ENCODE measurements around the gene NOTCH1. TPM values are rescaled to one million over a fixed set of nuclear protein-coding genes. Genes with fewer than 3 reads are reported as not detected.

NOTCH1 gene
- total and polyA plus RNA-seq, 11 donors, result 8.0 to 47.3 (median 20.3) TPM

DNA sequence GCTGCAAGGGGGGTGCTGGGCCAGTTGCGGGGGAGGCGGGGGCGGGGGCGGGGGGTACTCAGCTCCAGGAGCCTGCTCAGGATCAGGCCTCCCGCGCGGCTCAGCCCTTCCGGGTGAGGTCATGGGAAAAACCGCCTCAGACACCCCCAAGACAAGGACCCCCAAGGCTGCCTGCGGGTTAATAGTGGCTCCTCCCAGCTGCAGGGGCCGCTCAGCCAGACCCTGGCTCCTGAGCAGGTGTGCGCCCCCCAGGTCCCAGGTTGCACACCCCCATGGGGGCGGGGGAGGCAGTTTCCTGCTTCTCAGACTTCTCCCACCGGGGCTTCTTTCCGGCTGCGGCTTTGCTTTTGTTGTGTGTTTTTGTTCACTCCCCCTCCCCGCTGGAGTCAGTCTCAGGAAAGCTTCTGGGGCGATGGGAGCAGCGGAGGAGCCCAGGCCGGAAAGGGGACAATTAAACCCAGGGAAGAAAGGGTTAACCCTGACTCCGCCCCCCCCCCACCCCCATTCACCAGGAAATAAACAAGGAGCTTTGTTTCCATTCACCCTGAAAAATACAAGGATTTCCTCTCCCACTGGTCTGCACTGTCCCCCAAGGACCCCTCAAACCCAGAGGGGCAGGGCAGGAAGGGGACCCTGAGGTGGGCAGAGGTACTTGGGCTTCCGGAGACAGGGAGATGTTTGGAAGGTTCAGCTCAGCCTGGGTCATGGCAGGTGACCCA lies 42.3 kb upstream of the NOTCH1 start:
- H3K27me3 ChIP-seq, result no peaks in the 10 kb centered on the region
- peak overlapping the region in 7 of 12 donors; percentile 0 to 29 (median 10) for H3K4me3 ChIP-seq
- no peaks in the 10 kb centered on the region for H3K9me3 ChIP-seq
- peak in 1 of 4 donors; percentile 14 for ATAC-seq
- DNase-seq, result peak in 3 of 5 donors; percentile 52 to 74 (median 60)
- H3K4me1 ChIP-seq, result peaks cover 5 to 80% (median 61%) of the 10 kb centered on the region in 12 donors
- no peaks in the 10 kb centered on the region for H3K36me3 ChIP-seq
- intact Hi-C loops (cut with DNase I), result loop anchor here in 1 of 10 donors (5.0 kb wide), 1 partner anchor 46 kb away; no protein-coding TSS in a partner anchor
- TF ChIP-seq POLR2A (IDR thresholded peaks at IDR 0.05) (no peak), CTCF (IDR thresholded peaks at IDR 0.05) (no peak)
- 35 to 56% (median 40%) methylated on average over 13 to 22 of the region's 22 CpGs for WGBS, 4 donors
- peak overlapping the region; percentile 7 to 85 (median 69) for H3K27ac ChIP-seq

- Histone ChIP-seq H3K27ac (peak overlapping the region; percentile 7 to 85 (median 69)), H3K4me3 (peak overlapping the region in 7 of 12 donors; percentile 0 to 29 (median 22)), H3K4me1 (peaks cover 5 to 80% (median 61%) of the 10 kb centered on the region in 12 donors), H3K36me3 (no peaks in the 10 kb centered on the region), H3K27me3 (no peaks in the 10 kb centered on the region), H3K9me3 (no peaks in the 10 kb centered on the region)
- DNase-seq (peak; percentile 90 to 94 (median 90)), ATAC-seq (peak; percentile 34 to 75 (median 62))
- 31 to 37% (median 33%) methylated on average over 19 to 33 of the region's 33 CpGs for WGBS, 4 donors
- no peak for TF ChIP-seq POLR2A (IDR thresholded peaks at IDR 0.05)
- no peak for TF ChIP-seq CTCF (IDR thresholded peaks at IDR 0.05)
- intact Hi-C loops (cut with DNase I), result loop anchor here in 1 of 10 donors (5.0 kb wide), 1 partner anchor 45 kb away; no protein-coding TSS in a partner anchor
These were observed 41.5 kb upstream of the NOTCH1 start for GRCh38 chr9:136587145-136587943.

GRCh38 chr9:136586391-136586953 lies 40.6 kb upstream of the NOTCH1 start:
- H3K4me1 ChIP-seq, result peaks cover 5 to 80% (median 61%) of the 10 kb centered on the region in 12 donors
- ATAC-seq (no peak), DNase-seq (peak in 2 of 5 donors; percentile 31 to 60)
- H3K27ac ChIP-seq, result peak overlapping the region in 5 of 12 donors; percentile 64 to 84 (median 81)
- H3K9me3 ChIP-seq, result no peaks in the 10 kb centered on the region
- WGBS, 4 donors, result 84 to 90% (median 86%) methylated on average over 15 to 21 of the region's 21 CpGs
- H3K4me3 ChIP-seq, result no peak overlapping the region
- no peak for TF ChIP-seq POLR2A (IDR thresholded peaks at IDR 0.05)
- no peak for TF ChIP-seq CTCF (IDR thresholded peaks at IDR 0.05)
- no peaks in the 10 kb centered on the region for H3K27me3 ChIP-seq
- intact Hi-C loops (cut with DNase I), result loop anchor here in 1 of 10 donors (5.0 kb wide), 1 partner anchor 44 kb away; no protein-coding TSS in a partner anchor
- H3K36me3 ChIP-seq, result no peaks in the 10 kb centered on the region
